Panc1 (cell line): ENCODE measurements around the gene TMEFF2.

Experiments
- POLR2AphosphoS5 ChIP-seq: IDR thresholded peaks from 2 replicates; pipeline ENCODE4 v1.6.1; 2012; ENCODE audit warnings: mild to moderate bottlenecking, low read depth, low read length, moderate library complexity
- REST ChIP-seq, 2 experiments: IDR thresholded peaks; 2 replicates each; pipeline ENCODE4 v1.6.1; 2011 to 2012; ENCODE audit warnings: low read depth in 2 of 2, control low read depth in 1 of 2, low read length in 1 of 2, mild to moderate bottlenecking in 1 of 2, moderate library complexity in 1 of 2; ENCODE audit not compliant: insufficient read depth in 1 of 2

GRCh38 chr2:192098814-192099491 lies 95.8 kb downstream of the TMEFF2 start:
- no peak for TF ChIP-seq POLR2AphosphoS5
- no peak for TF ChIP-seq REST (IDR thresholded peaks at IDR 0.05; ENCODE audit: insufficient read depth in 1 of 2, low read depth in 2 of 2, low read length in 1 of 2)
